GM12892 (cell line): ENCODE data around the gene C11orf24.

ENCODE experiments used
- POLR2A ChIP-seq: IDR thresholded peaks from 2 replicates; pipeline ENCODE4 v1.6.1; 2011; ENCODE audit warnings: low read depth, low read length, control low read depth
- POLR2AphosphoS5 ChIP-seq: IDR thresholded peaks from 2 replicates; pipeline ENCODE4 v1.6.1; 2011; ENCODE audit warnings: low read depth, low read length, control low read depth
- TAF1 ChIP-seq: IDR thresholded peaks from 2 replicates; pipeline ENCODE4 v1.6.1; 2011; ENCODE audit warnings: low read depth, mild to moderate bottlenecking, control low read depth, low read length, borderline replicate concordance

GRCh38 chr11:68261006-68261405, 10.8 kb downstream of the C11orf24 start:
- TF ChIP-seq POLR2A (no peak), POLR2AphosphoS5 (no peak), TAF1 (no peak)
